ENCODE measurements around the gene UST.
"Not testable (repeated sequence)": the region's sequence is repeated elsewhere in the genome, so short reads cannot be mapped to it uniquely, and the experiment has no call there.

Gene UST

GRCh38 chr6:148873868-148874267 is 127.0 kb downstream of the UST start:
- no peak for TF ChIP-seq ZFX (IDR thresholded peaks at IDR 0.05; ENCODE audit: borderline replicate concordance)
- TF ChIP-seq CTCF (IDR thresholded peaks at IDR 0.05) = no peak
- H3K27ac ChIP-seq = no peak overlapping the region

GRCh38 chr6:148874698-148875293 is 128.0 kb downstream of the UST start:
- TF ChIP-seq CTCF (IDR thresholded peaks at IDR 0.05) = no peak
- no peak for TF ChIP-seq ZFX (IDR thresholded peaks at IDR 0.05; ENCODE audit: borderline replicate concordance)
- H3K27ac ChIP-seq = no peak overlapping the region

- no peak overlapping the region for H3K27ac ChIP-seq
- no peak for TF ChIP-seq ZFX (IDR thresholded peaks at IDR 0.05; ENCODE audit: borderline replicate concordance)
- no peak for TF ChIP-seq CTCF (IDR thresholded peaks at IDR 0.05)
Measured at GRCh38 chr6:148878683-148879082, 131.9 kb downstream of the UST start.

- H3K27ac ChIP-seq = not testable (repeated sequence)
Measured at GRCh38 chr6:148880742-148881141, 133.9 kb downstream of the UST start.

GRCh38 chr6:148881593-148882311 is 134.9 kb downstream of the UST start:
- TF ChIP-seq CTCF (IDR thresholded peaks at IDR 0.05) = no peak
- no peak for TF ChIP-seq ZFX (IDR thresholded peaks at IDR 0.05; ENCODE audit: borderline replicate concordance)
- H3K27ac ChIP-seq = no peak overlapping the region

GRCh38 chr6:148883270-148883669 is 136.4 kb downstream of the UST start:
- TF ChIP-seq CTCF (IDR thresholded peaks at IDR 0.05) (no peak), ZFX (IDR thresholded peaks at IDR 0.05; ENCODE audit: borderline replicate concordance) (no peak)
- H3K27ac ChIP-seq = no peak overlapping the region

GRCh38 chr6:148884461-148884860 is 137.6 kb downstream of the UST start:
- H3K27ac ChIP-seq = no peak overlapping the region
- no peak for TF ChIP-seq ZFX (IDR thresholded peaks at IDR 0.05; ENCODE audit: borderline replicate concordance)
- TF ChIP-seq CTCF (IDR thresholded peaks at IDR 0.05) = no peak
